Activated naive CD4-positive, alpha-beta T cell treated with anti-CD3 and anti-CD28 coated beads, Interleukin-2, amount 50 U/mL, for 16 hours (primary cell): ENCODE data around the gene MRPL49.

Experiments used
- DNase-seq: peaks from one replicate; pipeline ENCODE4 v3.0.0-alpha.2; 2020

MRPL49 gene

GRCh38 chr11:65103476-65103875 is 18.6 kb upstream of the MRPL49 start:
- DNase-seq, result no peak

GRCh38 chr11:65104628-65105027 is 17.5 kb upstream of the MRPL49 start:
- no peak for DNase-seq

GRCh38 chr11:65107078-65107477 is 15.0 kb upstream of the MRPL49 start:
- no peak for DNase-seq

GRCh38 chr11:65107751-65108468 is 14.2 kb upstream of the MRPL49 start:
- no peak for DNase-seq

GRCh38 chr11:65108469-65109123 is 13.5 kb upstream of the MRPL49 start:
- no peak for DNase-seq

GRCh38 chr11:65109231-65110198 is 12.6 kb upstream of the MRPL49 start:
- no peak for DNase-seq

GRCh38 chr11:65110354-65110861 is 11.7 kb upstream of the MRPL49 start:
- peak; percentile 95 for DNase-seq

GRCh38 chr11:65111159-65111743 is 10.9 kb upstream of the MRPL49 start:
- DNase-seq, result no peak

- DNase-seq, result peak; percentile 95
Observed at GRCh38 chr11:65111744-65112545, 10.2 kb upstream of the MRPL49 start, which contains the start of gene TM7SF2. TM7SF2 (plus strand) TSS chr11:65111872; CDS start chr11:65112016, 144 bp downstream.

GRCh38 chr11:65112546-65113360 is 9.4 kb upstream of the MRPL49 start:
- peak; percentile 78 for DNase-seq

- DNase-seq, result no peak
Observed at GRCh38 chr11:65113361-65113756, 8.8 kb upstream of the MRPL49 start.

GRCh38 chr11:65113839-65114238 is 8.3 kb upstream of the MRPL49 start:
- no peak for DNase-seq

GRCh38 chr11:65114538-65115171 is 7.5 kb upstream of the MRPL49 start:
- DNase-seq, result no peak

- DNase-seq, result no peak
Observed at GRCh38 chr11:65115361-65116082, 6.6 kb upstream of the MRPL49 start.

GRCh38 chr11:65116370-65117205 is 5.5 kb upstream of the MRPL49 start:
- peak; percentile 73 for DNase-seq

GRCh38 chr11:65117206-65118096 is 4.7 kb upstream of the MRPL49 start, which contains the start of gene ZNHIT2:
ZNHIT2 (minus strand) TSS chr11:65117701; CDS start chr11:65117653, 48 bp downstream.
- DNase-seq, result peak; percentile 100

- no peak for DNase-seq
Observed at GRCh38 chr11:65118097-65118837, 3.9 kb upstream of the MRPL49 start.
